ENCODE data around the gene PSD2. TPM values are rescaled to one million over a fixed set of nuclear protein-coding genes. Genes with fewer than 3 reads are reported as not detected.

PSD2 gene
- total RNA-seq, 1 donor from 2014 or later: not detected

GRCh38 chr5:139763280-139763929 is 32.2 kb upstream of the PSD2 start:
- intact Hi-C loops (cut with micrococcal nuclease): no loop called here

GRCh38 chr5:139763930-139764791 is 31.4 kb upstream of the PSD2 start:
- intact Hi-C loops (cut with micrococcal nuclease): no loop called here

DNA sequence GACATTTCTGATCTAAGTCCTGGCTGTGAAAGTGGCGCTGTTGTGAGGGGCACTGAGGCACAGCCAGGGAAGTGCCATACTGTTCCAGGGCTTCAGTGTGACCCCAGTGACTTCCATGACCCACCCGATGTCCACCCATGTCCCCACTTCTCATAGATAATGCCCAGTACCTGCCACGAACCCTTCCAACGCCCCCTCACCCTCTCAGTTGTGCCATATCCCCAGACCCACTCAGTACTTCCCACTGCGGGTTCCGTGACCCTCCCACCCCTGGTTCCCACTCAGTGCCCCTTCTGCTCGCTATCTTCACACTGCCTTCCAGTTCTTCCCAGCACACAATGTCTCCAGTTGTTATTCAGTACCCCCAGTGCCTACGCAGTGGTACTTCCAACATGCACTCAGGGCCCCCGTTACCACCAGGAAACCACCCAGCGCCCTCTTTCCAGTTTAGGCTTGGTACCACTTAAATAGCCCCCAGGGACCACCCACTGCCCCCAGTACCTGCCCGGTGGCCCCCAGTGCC is 30.7 kb upstream of the PSD2 start:
- intact Hi-C loops (cut with micrococcal nuclease): loop anchor here (1.0 kb wide), 1 partner anchor 132 kb away; no protein-coding TSS in a partner anchor

GRCh38 chr5:139765409-139766217 is 30.0 kb upstream of the PSD2 start:
- intact Hi-C loops (cut with micrococcal nuclease): loop anchor here (1.0 kb wide), 1 partner anchor 132 kb away; no protein-coding TSS in a partner anchor

DNA sequence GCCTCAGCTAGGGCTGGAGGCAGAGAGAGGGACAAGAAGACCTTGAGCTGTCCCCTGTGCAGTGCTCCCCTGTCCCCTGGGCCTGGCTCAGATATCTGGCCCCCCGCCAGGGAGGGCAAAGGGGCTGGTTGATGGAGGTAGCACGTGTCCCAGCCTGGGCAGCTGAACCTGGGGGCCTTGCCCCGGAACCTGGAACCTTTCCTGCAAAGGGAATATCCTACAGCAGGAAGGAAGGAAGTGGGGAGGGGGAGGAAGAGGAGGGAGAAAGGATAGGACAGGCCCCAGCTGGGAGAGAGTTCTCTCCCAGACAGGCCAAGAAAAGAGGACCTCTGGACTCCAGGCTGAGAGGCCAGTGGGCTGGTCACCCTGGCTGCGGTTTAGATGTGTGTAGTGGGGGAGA is 27.6 kb upstream of the PSD2 start:
- intact Hi-C loops (cut with micrococcal nuclease): no loop called here

DNA sequence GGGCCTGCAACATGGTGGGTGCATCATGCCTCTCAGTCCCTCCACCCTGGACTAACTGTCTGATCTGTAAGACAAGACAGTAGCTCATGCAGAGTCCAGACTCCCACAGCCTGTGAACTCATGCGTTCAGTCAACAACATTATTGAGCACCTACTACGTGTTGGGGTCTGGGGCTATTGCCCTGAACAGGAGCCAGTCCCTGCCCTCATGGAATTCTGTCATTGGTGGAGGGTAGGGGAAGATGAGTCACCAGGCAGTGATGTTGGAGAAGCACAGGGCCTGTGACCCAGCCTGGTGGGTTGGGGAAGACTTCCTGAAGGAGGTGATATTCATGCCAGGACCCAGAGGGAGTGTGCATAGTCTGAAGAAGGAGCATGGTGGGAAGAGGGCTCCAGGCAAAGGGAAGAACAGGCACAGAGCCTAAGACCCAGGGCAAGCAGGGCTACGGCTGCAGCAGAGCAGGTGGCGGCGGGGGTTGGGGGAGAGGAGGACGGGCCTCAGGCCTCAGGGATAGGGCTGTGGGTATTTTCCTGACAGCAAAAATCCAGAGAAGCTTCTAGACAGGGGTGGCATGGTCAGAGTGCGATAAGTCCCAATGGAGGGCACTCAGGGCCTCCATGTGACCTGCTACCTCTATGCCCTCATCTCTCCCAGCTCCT is 26.7 kb upstream of the PSD2 start:
- intact Hi-C loops (cut with micrococcal nuclease): no loop called here

DNA sequence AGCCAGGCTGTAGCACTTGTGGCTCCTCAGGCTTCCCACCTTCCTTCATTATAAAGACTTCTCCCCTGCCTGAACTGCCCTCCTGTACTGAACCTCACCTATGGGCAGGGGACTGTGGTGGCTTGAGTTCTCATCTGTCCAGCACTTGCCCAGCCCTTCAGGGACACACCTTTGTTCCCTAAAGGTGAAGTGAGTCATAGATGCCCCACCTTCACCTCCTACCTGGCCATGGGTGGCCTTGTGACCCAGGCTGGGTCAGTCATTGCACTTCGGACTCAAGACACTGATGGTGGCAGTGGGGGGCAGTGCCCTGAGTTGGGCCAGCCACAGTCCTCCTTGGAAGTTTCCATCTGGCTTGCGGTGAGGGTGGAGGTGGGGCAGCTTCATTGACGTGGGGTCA is 26.1 kb upstream of the PSD2 start:
- intact Hi-C loops (cut with micrococcal nuclease): no loop called here

GRCh38 chr5:139770722-139771121 is 24.9 kb upstream of the PSD2 start:
- intact Hi-C loops (cut with micrococcal nuclease): no loop called here

- intact Hi-C loops (cut with micrococcal nuclease): no loop called here
Measured at GRCh38 chr5:139772089-139772791, 23.4 kb upstream of the PSD2 start.

DNA sequence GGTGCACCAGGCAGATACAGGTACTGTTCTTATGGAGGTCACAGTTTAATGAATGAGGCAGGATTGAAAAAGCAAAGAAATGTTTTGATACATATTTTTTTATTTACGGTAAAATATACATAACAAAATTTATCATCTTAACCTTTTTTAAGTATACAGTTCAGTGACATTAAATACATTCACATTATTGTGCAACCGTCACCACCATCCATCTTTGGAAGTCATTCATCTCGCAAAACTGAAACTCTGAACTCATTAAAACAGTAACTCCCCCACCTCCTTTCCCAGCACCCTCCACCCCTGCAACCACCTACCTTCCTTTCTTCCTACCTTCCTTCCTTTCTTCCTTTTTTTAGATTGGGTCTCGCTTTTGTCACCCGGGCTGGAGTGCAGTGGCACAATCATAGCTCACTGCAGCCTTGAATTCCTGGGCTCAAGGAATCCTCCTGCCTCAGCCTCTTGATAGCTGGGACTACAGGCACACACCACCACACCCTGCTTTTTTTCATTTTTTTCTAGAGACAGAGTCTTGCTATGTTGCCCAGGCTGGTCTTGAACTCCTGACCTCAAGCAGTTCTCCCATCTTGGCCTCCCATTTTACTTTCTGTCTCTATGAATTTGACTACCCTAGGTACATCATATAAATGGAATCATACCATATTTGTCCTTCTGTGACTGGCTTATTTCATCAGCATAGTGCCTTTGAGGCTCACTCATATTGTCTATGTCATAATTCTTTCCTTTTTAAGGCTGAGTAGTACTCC is 22.5 kb upstream of the PSD2 start:
- intact Hi-C loops (cut with micrococcal nuclease): no loop called here

DNA sequence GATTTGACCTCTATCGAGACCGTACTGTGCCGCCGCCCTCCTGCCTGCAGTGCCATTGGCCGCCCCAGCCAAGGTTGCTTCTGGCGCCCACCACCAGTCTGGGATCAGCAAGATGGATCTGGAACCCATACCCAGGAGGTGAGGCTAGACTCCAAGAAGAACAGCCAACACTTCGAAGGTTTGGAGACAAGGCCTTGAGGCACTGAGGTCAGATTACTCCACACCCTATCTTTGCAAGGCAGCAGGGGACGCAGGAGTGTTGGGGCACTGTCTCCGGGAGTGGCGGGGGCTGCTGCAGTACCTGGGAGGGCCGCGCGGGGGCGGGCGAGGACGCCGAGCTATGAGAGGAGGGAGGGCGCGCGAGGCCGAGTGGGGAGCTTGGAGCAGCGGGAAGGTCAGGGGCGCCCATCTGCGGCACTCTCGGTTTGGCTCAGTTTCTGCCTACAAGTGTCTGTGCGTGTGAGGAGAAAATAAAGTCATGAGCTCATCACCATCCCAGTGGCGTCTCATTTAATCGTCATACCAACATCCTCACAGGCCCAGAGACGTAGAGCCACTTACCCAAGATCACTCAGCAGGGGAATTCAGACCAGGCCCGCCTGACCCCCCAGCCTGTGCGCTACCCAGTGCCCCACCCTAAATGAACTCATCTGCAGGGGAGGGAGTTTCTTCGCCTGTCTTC is 20.5 kb upstream of the PSD2 start:
- intact Hi-C loops (cut with micrococcal nuclease): no loop called here

- intact Hi-C loops (cut with micrococcal nuclease): no loop called here
Measured at GRCh38 chr5:139775872-139776271, 19.7 kb upstream of the PSD2 start.

- intact Hi-C loops (cut with micrococcal nuclease): no loop called here
Measured at GRCh38 chr5:139776861-139777260, 18.7 kb upstream of the PSD2 start.

- intact Hi-C loops (cut with micrococcal nuclease): no loop called here
Measured at GRCh38 chr5:139783436-139783965, 12.1 kb upstream of the PSD2 start.

DNA sequence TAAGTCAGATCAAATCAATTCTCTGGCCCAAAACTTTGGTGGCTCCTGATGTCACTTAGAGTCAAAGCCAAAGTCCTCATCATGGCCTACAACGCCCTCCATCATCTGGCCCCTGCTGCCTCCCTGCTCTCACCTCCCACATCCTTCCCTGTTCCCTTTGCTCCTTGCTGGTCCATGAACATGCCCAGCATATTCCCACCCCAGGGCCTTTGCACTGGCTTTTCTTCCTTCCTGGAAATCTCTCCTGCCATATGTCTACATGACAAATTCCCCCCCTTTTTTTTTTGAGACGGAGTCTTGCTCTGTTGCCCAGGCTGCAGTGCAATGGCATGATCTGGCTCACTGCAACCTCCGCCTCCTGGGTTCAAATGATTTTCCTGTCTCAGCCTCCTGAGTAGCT is 11.1 kb upstream of the PSD2 start:
- intact Hi-C loops (cut with micrococcal nuclease): no loop called here

GRCh38 chr5:139787257-139787567 is 8.4 kb upstream of the PSD2 start:
- intact Hi-C loops (cut with micrococcal nuclease): loop anchor here (1.0 kb wide), 4 partner anchors 57 to 370 kb away; no protein-coding TSS in a partner anchor

- intact Hi-C loops (cut with micrococcal nuclease): loop anchor here (1.0 kb wide), 4 partner anchors 57 to 370 kb away; no protein-coding TSS in a partner anchor
Measured at GRCh38 chr5:139787568-139788293, 7.9 kb upstream of the PSD2 start.

DNA sequence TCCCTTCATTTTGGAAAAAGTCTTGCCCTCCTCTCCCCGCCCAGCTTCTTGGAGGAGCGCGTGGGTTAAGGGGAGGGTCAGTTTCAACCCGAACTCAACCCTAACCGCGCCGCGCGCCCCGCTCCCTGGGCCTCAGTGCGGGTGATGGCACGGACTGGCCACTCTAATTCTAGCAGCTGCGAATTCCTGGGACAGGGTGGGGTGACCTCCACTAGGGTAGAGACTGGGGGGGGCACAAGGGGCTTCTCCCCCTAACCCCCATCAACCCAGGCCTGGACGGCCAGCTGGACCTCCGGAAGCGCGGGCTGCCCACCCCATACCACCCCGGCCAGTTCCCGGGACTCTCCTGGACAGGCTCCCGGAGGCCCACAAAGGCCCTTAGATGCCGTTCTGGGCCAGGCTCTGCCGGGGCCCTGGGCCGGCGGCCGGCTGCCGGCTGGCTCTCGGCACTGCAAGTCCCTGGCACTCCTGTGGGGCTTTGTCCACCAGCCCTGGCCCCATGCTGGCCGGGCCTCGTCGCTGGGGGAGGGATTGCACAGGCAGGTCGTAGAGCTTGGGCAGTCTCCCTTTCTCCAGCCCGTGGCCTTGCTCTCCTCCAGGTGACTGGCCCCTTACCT is 7.2 kb upstream of the PSD2 start:
- intact Hi-C loops (cut with micrococcal nuclease): no loop called here

All from T-helper 2 cell treated with Interferon-gamma antibody and Interleukin-4, amounts not matched to agents 100 ng/mL and 5 ng/mL, for 36 hours (primary cell).